ENCODE results near the gene ACTL8.

DNA sequence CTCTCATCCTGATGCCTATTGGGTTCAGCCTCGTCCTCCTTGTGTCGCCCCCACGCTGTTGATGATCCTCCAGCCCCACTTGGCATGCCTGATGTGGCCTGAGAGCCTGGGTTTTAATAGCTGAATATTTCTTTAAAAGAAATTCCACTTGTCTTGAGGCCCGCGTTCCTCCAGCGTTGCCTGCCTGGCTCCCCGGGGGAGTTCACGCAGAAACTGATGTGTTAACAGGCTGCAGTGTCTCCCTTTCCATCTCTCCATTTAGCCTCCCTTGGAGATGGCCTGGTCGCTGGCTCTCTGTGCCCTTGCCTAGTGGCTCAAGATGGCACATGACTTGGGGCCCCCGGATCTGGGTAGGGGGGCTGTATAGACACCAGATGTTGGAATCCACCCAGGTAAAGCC lies 9.5 kb downstream of the ACTL8 start:
- TF ChIP-seq POLR2A (IDR thresholded peaks at IDR 0.05; ENCODE audit: low read depth, low read length) = no peak
- no peak for TF ChIP-seq TAF1 (IDR thresholded peaks at IDR 0.05; ENCODE audit: borderline replicate concordance, low read depth, low read length)
- TF ChIP-seq POLR2AphosphoS5 (IDR thresholded peaks at IDR 0.05; ENCODE audit: low read depth, low read length) = no peak
